ENCODE measurements around the gene CALHM6.
"Not testable (repeated sequence)": the region's sequence is repeated elsewhere in the genome, so short reads cannot be mapped to it uniquely, and the experiment has no call there.

CALHM6 gene

GRCh38 chr6:116485559-116486184 is 24.5 kb downstream of the CALHM6 start:
- Mint-ChIP-seq H3K36me3 (peaks cover 5% of the 10 kb centered on the region), H3K4me1 (no peaks in the 10 kb centered on the region), H3K27ac (no peak overlapping the region), H3K27me3 (peaks cover 12% of the 10 kb centered on the region), H3K9me3 (no peaks in the 10 kb centered on the region), H3K4me3 (no peak overlapping the region)
- ATAC-seq: no peak

- no peak for ATAC-seq
- no peaks in the 10 kb centered on the region for H3K4me1 Mint-ChIP-seq
- H3K9me3 Mint-ChIP-seq: peaks cover 3% of the 10 kb centered on the region
- no peak overlapping the region for H3K4me3 Mint-ChIP-seq
- H3K27ac Mint-ChIP-seq: no peak overlapping the region
- no peaks in the 10 kb centered on the region for H3K27me3 Mint-ChIP-seq
- peaks cover 6% of the 10 kb centered on the region for H3K36me3 Mint-ChIP-seq
Observed at GRCh38 chr6:116491610-116492330, 30.6 kb downstream of the CALHM6 start.

- Mint-ChIP-seq H3K4me1 (no peaks in the 10 kb centered on the region), H3K27ac (no peak overlapping the region), H3K36me3 (peaks cover 6% of the 10 kb centered on the region), H3K27me3 (no peaks in the 10 kb centered on the region), H3K9me3 (peaks cover 3% of the 10 kb centered on the region), H3K4me3 (no peak overlapping the region)
- ATAC-seq: no peak
Observed at GRCh38 chr6:116492331-116493067, 31.3 kb downstream of the CALHM6 start.

- not testable (repeated sequence) for H3K27me3 Mint-ChIP-seq, ATAC-seq, H3K4me1 Mint-ChIP-seq, H3K9me3 Mint-ChIP-seq, H3K36me3 Mint-ChIP-seq, H3K27ac Mint-ChIP-seq, H3K4me3 Mint-ChIP-seq
Observed at GRCh38 chr6:116495161-116495560, 34.0 kb downstream of the CALHM6 start.

- H3K27ac Mint-ChIP-seq: no peak overlapping the region
Observed at GRCh38 chr6:116497113-116497676, 36.0 kb downstream of the CALHM6 start.

GRCh38 chr6:116500969-116501433 is 39.8 kb downstream of the CALHM6 start:
- no peak overlapping the region for H3K27ac Mint-ChIP-seq
- H3K4me1 Mint-ChIP-seq: peaks cover 9% of the 10 kb centered on the region
- peaks cover 9% of the 10 kb centered on the region for H3K27me3 Mint-ChIP-seq
- peaks cover 11% of the 10 kb centered on the region for H3K9me3 Mint-ChIP-seq
- ATAC-seq: no peak
- H3K4me3 Mint-ChIP-seq: no peak overlapping the region
- H3K36me3 Mint-ChIP-seq: peaks cover 16% of the 10 kb centered on the region

More at GRCh38 chr6:116497113-116497676, 36.0 kb downstream of the CALHM6 start:
- Mint-ChIP-seq H3K36me3 (peaks cover 4% of the 10 kb centered on the region), H3K9me3 (peaks cover 6% of the 10 kb centered on the region), H3K4me1 (no peaks in the 10 kb centered on the region), H3K4me3 (no peak overlapping the region), H3K27me3 (peaks cover 9% of the 10 kb centered on the region)
- ATAC-seq: no peak

GRCh38 chr6:116507324-116507723 is 46.1 kb downstream of the CALHM6 start:
- peaks cover 10% of the 10 kb centered on the region for H3K9me3 Mint-ChIP-seq
- ATAC-seq: no peak

GRCh38 chr6:116508527-116508926 is 47.4 kb downstream of the CALHM6 start:
- no peak for ATAC-seq
- Mint-ChIP-seq H3K36me3 (peaks cover 5% of the 10 kb centered on the region), H3K27ac (no peak overlapping the region), H3K4me1 (peaks cover 22% of the 10 kb centered on the region), H3K27me3 (no peaks in the 10 kb centered on the region), H3K9me3 (peaks cover 6% of the 10 kb centered on the region), H3K4me3 (no peak overlapping the region)

More at GRCh38 chr6:116507324-116507723, 46.1 kb downstream of the CALHM6 start:
- Mint-ChIP-seq H3K27me3 (no peaks in the 10 kb centered on the region), H3K4me3 (no peak overlapping the region), H3K4me1 (peaks cover 17% of the 10 kb centered on the region), H3K36me3 (peaks cover 11% of the 10 kb centered on the region), H3K27ac (no peak overlapping the region)

GRCh38 chr6:116511424-116512110 is 50.4 kb downstream of the CALHM6 start, which contains the start of gene CALHM5:
Gene CALHM5 (plus strand): TSS chr6:116511639. CDS start chr6:116511697, 58 bp downstream.
- Mint-ChIP-seq H3K4me3 (no peak within 1 kb of the TSS), H3K27me3 (no peaks in the 10 kb centered on the region), H3K9me3 (peaks cover under 1% of the 10 kb centered on the region), H3K27ac (no peak within 1 kb of the TSS), H3K36me3 (no peaks in the 10 kb centered on the region), H3K4me1 (peaks cover 19% of the 10 kb centered on the region)
- no peak for ATAC-seq

GRCh38 chr6:116512111-116512559 is 51.0 kb downstream of the CALHM6 start:
- peaks cover 19% of the 10 kb centered on the region for H3K4me1 Mint-ChIP-seq
- peak; percentile 65 for ATAC-seq
- H3K27me3 Mint-ChIP-seq: no peaks in the 10 kb centered on the region
- H3K9me3 Mint-ChIP-seq: no peaks in the 10 kb centered on the region
- no peaks in the 10 kb centered on the region for H3K36me3 Mint-ChIP-seq
- H3K27ac Mint-ChIP-seq: no peak overlapping the region
- no peak overlapping the region for H3K4me3 Mint-ChIP-seq

- Mint-ChIP-seq H3K27me3 (peaks cover under 1% of the 10 kb centered on the region), H3K4me1 (peaks cover 19% of the 10 kb centered on the region), H3K9me3 (no peaks in the 10 kb centered on the region), H3K4me3 (no peak overlapping the region), H3K36me3 (no peaks in the 10 kb centered on the region), H3K27ac (no peak overlapping the region)
- ATAC-seq: no peak
Observed at GRCh38 chr6:116512734-116513133, 51.6 kb downstream of the CALHM6 start.
